A549 (cell line): ENCODE results near the gene C2orf74. TPM values are rescaled to one million over a fixed set of nuclear protein-coding genes. Genes with fewer than 3 reads are reported as not detected.

Source experiments
- polyA plus RNA-seq, 4 experiments: library from polyadenylated mRNA; depleted of rRNA in 3 of 4; stranded (reverse); fragments of >200 nt; fragmentation: RNase III in 1 of 4; extraction: RNeasy Plus Mini Kit Qiagen cat#74134 plus additional on column Dnase treatment in 1 of 4; gene quantifications; 2 replicates in 3 of 4; 3 replicates in 1 of 4; pipeline ENCODE4 v1.2.3, GENCODE V29; 2011 to 2017

C2orf74 gene
- polyA plus RNA-seq, 2 of the 4 experiments (the other 2 are of a cell fraction) = 41.8 to 47.8 TPM

Other genes with a start within 250 kb of the C2orf74 start
- gene PEX13, start 144.5 kb upstream of the C2orf74 start, polyA plus RNA-seq (2011; rRNA removed) = 41.7 and 42.5 TPM in 2 replicates
- gene PEX13, start 144.5 kb upstream of the C2orf74 start, polyA plus RNA-seq (2017; fragmentation: RNase III; extraction: RNeasy Plus Mini Kit Qiagen cat#74134 plus additional on column Dnase treatment) = 13.8 to 18.5 TPM (median 17.4 TPM) in 3 replicates
- 8.3 and 9.3 TPM in 2 replicates for gene PUS10, start 143.9 kb upstream of the C2orf74 start, polyA plus RNA-seq (2011; rRNA removed)
- gene PUS10, start 143.9 kb upstream of the C2orf74 start, polyA plus RNA-seq (2017; fragmentation: RNase III; extraction: RNeasy Plus Mini Kit Qiagen cat#74134 plus additional on column Dnase treatment) = 2.7 to 3.6 TPM (median 3.3 TPM) in 3 replicates
- gene SANBR, start 96.3 kb upstream of the C2orf74 start, polyA plus RNA-seq (2011; rRNA removed) = 25.9 and 31.6 TPM in 2 replicates
- gene SANBR, start 96.3 kb upstream of the C2orf74 start, polyA plus RNA-seq (2017; fragmentation: RNase III; extraction: RNeasy Plus Mini Kit Qiagen cat#74134 plus additional on column Dnase treatment) = 13.9 to 17.1 TPM (median 16.9 TPM) in 3 replicates